ENCODE data around the gene OSBPL3.

The OSBPL3 gene

DNA sequence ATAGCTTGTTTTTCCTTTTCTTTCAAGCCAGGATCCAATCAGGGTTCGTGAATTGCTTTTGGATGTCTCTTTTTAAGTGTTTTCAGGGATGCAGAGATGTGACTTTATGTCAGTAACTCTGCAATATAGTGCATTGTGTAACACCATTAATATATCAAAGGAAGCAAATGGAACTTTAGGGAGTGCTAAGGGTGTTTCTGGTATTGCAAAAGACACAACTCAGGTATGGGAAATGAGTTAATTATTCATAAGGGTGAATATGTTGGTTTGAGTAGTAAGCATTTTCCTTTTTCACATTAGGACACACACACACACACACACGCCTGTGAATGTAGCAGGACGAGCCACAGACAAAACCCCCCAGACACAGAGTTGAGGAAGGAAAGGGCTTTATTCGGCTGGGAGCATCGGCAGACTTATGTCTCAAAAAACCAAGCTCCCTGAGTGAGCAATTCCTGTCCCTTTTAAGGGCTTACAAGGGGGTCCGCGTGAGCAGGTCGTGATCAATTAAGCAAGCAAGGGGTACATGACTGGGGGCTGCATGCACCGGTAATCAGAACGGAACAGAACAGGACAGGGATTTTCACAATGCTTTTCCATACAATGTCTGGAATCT, 190.9 kb downstream of the OSBPL3 start:
- DNase-seq (ENCODE audit: extremely low spot score): no peak
- TF ChIP-seq, protein P1, sequence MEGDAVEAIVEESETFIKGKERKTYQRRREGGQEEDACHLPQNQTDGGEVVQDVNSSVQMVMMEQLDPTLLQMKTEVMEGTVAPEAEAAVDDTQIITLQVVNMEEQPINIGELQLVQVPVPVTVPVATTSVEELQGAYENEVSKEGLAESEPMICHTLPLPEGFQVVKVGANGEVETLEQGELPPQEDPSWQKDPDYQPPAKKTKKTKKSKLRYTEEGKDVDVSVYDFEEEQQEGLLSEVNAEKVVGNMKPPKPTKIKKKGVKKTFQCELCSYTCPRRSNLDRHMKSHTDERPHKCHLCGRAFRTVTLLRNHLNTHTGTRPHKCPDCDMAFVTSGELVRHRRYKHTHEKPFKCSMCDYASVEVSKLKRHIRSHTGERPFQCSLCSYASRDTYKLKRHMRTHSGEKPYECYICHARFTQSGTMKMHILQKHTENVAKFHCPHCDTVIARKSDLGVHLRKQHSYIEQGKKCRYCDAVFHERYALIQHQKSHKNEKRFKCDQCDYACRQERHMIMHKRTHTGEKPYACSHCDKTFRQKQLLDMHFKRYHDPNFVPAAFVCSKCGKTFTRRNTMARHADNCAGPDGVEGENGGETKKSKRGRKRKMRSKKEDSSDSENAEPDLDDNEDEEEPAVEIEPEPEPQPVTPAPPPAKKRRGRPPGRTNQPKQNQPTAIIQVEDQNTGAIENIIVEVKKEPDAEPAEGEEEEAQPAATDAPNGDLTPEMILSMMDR (IDR thresholded peaks at IDR 0.05; ENCODE audit: control extremely low read depth, extremely low read depth, low read depth, missing control alignments): no peak
- CTCF ChIA-PET: interaction anchor here (1.1 to 2.0 kb wide), 5 partner anchors 10 to 302 kb away, joined by 3 to 8 read pairs (median 3); no protein-coding TSS in a partner anchor
- POLR2A ChIA-PET: no interaction called here

DNA sequence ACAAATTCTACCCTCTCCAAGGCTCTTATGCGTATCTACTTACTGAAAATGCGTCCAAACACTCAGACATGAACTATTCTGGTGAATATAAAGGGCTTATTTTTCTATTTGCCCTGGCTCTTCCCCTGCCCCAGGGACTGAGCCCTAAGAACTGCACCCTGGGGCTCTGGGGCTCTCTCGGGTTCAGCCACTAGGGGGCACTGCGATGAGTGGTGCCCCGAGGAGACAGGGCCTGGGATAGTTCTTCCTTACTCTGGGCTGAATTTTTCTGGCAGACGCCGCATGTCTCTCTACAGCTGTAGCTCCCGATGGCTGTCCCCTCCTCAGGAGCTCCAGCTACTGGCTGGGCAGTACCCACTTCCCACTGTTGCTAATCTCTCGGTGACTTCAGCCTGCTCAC, 191.9 kb downstream of the OSBPL3 start:
- TF ChIP-seq, protein P1 (IDR thresholded peaks at IDR 0.05; ENCODE audit: control extremely low read depth, extremely low read depth, low read depth, missing control alignments): peak; percentile 26
- POLR2A ChIA-PET: no interaction called here
- CTCF ChIA-PET: interaction anchor here (1.1 to 2.0 kb wide), 6 partner anchors 9 to 306 kb away, joined by 3 to 8 read pairs (median 4); no protein-coding TSS in a partner anchor
- no peak for DNase-seq (ENCODE audit: extremely low spot score)

DNA sequence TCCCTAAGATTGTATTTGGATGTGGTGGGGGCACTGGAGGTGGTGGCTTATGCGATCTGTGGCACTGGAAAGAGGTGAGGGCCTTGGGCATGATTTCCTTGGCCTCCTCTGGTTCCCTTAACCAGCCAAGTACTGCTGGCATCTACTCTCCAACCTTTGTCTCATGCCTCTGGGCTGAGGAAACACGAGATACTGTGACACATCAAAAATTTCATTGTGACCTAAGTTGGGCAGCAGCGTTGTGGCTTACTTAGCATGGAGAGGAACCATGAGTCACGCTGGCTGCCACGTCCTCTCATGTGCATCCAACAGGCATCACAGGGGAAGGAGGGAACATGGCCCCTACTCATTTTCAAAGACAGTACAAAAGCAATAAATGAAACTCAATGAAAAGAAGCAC, 193.0 kb downstream of the OSBPL3 start:
- ChIA-PET CTCF (no interaction called here), POLR2A (no interaction called here)
- no peak for DNase-seq (ENCODE audit: extremely low spot score)
- TF ChIP-seq, protein P1 (IDR thresholded peaks at IDR 0.05; ENCODE audit: control extremely low read depth, extremely low read depth, low read depth, missing control alignments): no peak

DNA sequence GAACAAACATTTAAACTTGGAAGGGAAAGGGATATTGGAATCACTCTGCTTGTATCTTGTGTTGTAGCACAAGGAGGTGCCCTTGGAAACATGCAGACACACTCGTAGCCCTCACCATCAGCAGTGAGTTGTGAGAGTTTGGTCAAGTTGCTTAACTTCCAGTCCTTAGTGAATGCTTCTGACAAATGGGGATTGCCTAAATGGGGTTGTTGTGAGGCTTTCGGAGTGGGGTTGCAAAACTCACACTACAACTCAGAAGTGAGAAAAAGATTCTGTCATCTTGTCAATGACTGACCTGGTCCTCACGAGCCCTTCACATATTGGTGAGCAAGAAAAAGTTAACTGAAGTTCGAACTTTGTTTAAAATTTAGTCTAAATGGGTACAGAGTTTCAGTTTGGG, 193.7 kb downstream of the OSBPL3 start:
- TF ChIP-seq, protein P1 (IDR thresholded peaks at IDR 0.05; ENCODE audit: control extremely low read depth, extremely low read depth, low read depth, missing control alignments): no peak
- ChIA-PET CTCF (interaction anchor here (0.7 kb wide), 1 partner anchor 26 kb away, joined by 3 read pairs; no protein-coding TSS in a partner anchor), POLR2A (no interaction called here)
- DNase-seq (ENCODE audit: extremely low spot score): no peak

DNA sequence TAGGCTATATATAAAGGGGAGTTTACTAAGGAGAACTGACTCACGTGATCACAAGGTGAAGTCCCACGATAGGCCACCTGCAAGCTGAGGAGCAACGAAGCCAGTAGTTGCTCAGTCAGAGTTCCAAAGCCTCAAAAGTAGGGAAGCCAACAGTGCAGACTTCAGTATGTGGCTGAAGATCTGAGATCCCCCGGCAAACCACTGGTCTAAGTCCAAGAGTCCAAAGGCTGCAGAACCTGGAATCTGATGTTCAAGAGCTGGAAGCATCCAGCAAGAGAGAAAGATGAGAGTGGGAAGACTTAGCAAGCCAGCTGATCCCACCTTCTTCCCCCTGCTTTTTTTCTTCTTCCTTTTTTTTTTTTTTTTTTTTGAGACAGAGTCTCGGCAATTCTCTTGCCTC, 195.7 kb downstream of the OSBPL3 start:
- TF ChIP-seq, protein P1 (IDR thresholded peaks at IDR 0.05; ENCODE audit: control extremely low read depth, extremely low read depth, low read depth, missing control alignments): no peak
- ChIA-PET POLR2A (no interaction called here), CTCF (interaction anchor here (1.1 kb wide), 1 partner anchor 9 kb away, joined by 3 read pairs; no protein-coding TSS in a partner anchor)

DNA sequence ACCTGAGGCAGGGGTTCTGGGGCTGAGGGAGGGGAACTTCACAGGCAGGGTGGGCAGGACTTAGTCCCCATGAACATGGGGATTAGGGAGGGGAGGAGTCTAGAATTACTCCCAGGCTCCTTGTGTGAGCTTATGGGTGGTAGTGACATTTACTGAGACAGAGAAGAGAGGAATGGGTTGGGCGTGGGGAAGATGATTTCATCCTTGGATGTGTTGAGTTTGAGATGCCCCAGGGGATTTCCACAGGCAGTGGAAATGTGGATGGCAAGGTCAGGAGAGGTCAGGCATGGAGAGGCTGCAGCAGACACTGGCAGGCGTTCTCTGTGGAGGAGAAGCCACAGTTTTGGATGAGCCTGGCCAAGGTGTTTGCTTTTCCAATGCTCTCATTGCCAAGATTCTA, 196.3 kb downstream of the OSBPL3 start:
- no peak for DNase-seq (ENCODE audit: extremely low spot score)
- ChIA-PET POLR2A (no interaction called here), CTCF (interaction anchor here (1.1 to 1.6 kb wide), 6 partner anchors 9 to 315 kb away, joined by 3 to 5 read pairs (median 3); no protein-coding TSS in a partner anchor)
- TF ChIP-seq, protein P1 (IDR thresholded peaks at IDR 0.05; ENCODE audit: control extremely low read depth, extremely low read depth, low read depth, missing control alignments): no peak

More for the DNA sequence above, 195.7 kb downstream of the OSBPL3 start:
- DNase-seq (ENCODE audit: extremely low spot score): no peak

Data from GM10248 (cell line).